Measurements from ENCODE around the gene RNF227.

RNF227 gene

GRCh38 chr17:7889166-7889955, 26.7 kb downstream of the RNF227 start:
- peak; percentile 93 for DNase-seq (ENCODE audit: low spot score)

- peak; percentile 27 for DNase-seq (ENCODE audit: low spot score)
These were observed 27.7 kb downstream of the RNF227 start, which contains the start of gene CHD3 for GRCh38 chr17:7888184-7888920. Gene CHD3, plus strand, starts transcription at chr17:7888789. Its CDS starts 212 bp downstream, at chr17:7889001.

GRCh38 chr17:7887482-7888183, 28.5 kb downstream of the RNF227 start:
- peak; percentile 97 for DNase-seq (ENCODE audit: low spot score)

- no peak for DNase-seq (ENCODE audit: low spot score)
These were observed 29.0 kb downstream of the RNF227 start for GRCh38 chr17:7887038-7887481.

GRCh38 chr17:7886227-7887037, 29.7 kb downstream of the RNF227 start:
- peak; percentile 50 for DNase-seq (ENCODE audit: low spot score)

GRCh38 chr17:7885367-7886226, 30.5 kb downstream of the RNF227 start:
- peak; percentile 67 for DNase-seq (ENCODE audit: low spot score)

- peak; percentile 53 for DNase-seq (ENCODE audit: low spot score)
These were observed 31.3 kb downstream of the RNF227 start for GRCh38 chr17:7884581-7885366.

- peak; percentile 51 for DNase-seq (ENCODE audit: low spot score)
These were observed 32.2 kb downstream of the RNF227 start for GRCh38 chr17:7883781-7884386.

- no peak for DNase-seq (ENCODE audit: low spot score)
These were observed 33.5 kb downstream of the RNF227 start for GRCh38 chr17:7882629-7883028.

- no peak for DNase-seq (ENCODE audit: low spot score)
These were observed 34.0 kb downstream of the RNF227 start for GRCh38 chr17:7882068-7882467.

- DNase-seq (ENCODE audit: low spot score) = no peak
These were observed 34.6 kb downstream of the RNF227 start for GRCh38 chr17:7881276-7882054.

GRCh38 chr17:7880076-7880868, 35.8 kb downstream of the RNF227 start:
- no peak for DNase-seq (ENCODE audit: low spot score)

- no peak for DNase-seq (ENCODE audit: low spot score)
These were observed 37.9 kb downstream of the RNF227 start for GRCh38 chr17:7878234-7878633.

GRCh38 chr17:7875804-7876370, 40.2 kb downstream of the RNF227 start:
- no peak for DNase-seq (ENCODE audit: low spot score)

GRCh38 chr17:7873051-7873450, 43.0 kb downstream of the RNF227 start:
- DNase-seq (ENCODE audit: low spot score) = no peak

- no peak for DNase-seq (ENCODE audit: low spot score)
These were observed 48.2 kb downstream of the RNF227 start for GRCh38 chr17:7867881-7868329.

- no peak for DNase-seq (ENCODE audit: low spot score)
These were observed 51.0 kb downstream of the RNF227 start for GRCh38 chr17:7864995-7865650.
